Stomach smooth muscle (tissue), 2 donors: Measurements from ENCODE around the gene CNTNAP2.

ENCODE experiments used
- H3K27ac ChIP-seq: one replicate; pipeline ENCODE4 v1.7.0; 2013; ENCODE audit warnings: mild to moderate bottlenecking, low read length, inconsistent platforms
- H3K27me3 ChIP-seq, 2 donors: one replicate each; pipeline ENCODE4 v1.7.0; 2013; ENCODE audit warnings: low read length in 2 of 2; ENCODE audit not compliant: insufficient read depth in 2 of 2, control insufficient read depth in 1 of 2
- H3K36me3 ChIP-seq, 2 donors: one replicate each; pipeline ENCODE4 v1.7.0; 2013; ENCODE audit warnings: low read length in 2 of 2; ENCODE audit not compliant: control insufficient read depth in 2 of 2, insufficient read depth in 2 of 2
- H3K4me1 ChIP-seq: one replicate; pipeline ENCODE4 v1.7.0; 2013; ENCODE audit warnings: low read length; ENCODE audit not compliant: control insufficient read depth, insufficient read depth
- H3K4me3 ChIP-seq, 2 donors: one replicate each; pipeline ENCODE4 v1.7.0; 2013; ENCODE audit warnings: low read length in 2 of 2
- H3K9ac ChIP-seq, 2 donors: one replicate each; pipeline ENCODE4 v1.7.0; 2013; ENCODE audit warnings: low read length in 2 of 2, mild to moderate bottlenecking in 1 of 2
- H3K9me3 ChIP-seq, 2 donors: one replicate each; pipeline ENCODE4 v1.7.0; 2013; ENCODE audit warnings: low read length in 2 of 2; ENCODE audit not compliant: control insufficient read depth in 2 of 2
- donor health status: healthy.
- donor health status: Pancreatic carcinoma.

CNTNAP2 gene

GRCh38 chr7:147376192-147376591, 1259.6 kb downstream of the CNTNAP2 start:
- H3K27me3 ChIP-seq, result no peaks in the 10 kb centered on the region
- no peak overlapping the region for H3K27ac ChIP-seq
- H3K9ac ChIP-seq, result no peak overlapping the region
- H3K9me3 ChIP-seq, result no peaks in the 10 kb centered on the region
- H3K4me3 ChIP-seq, result no peak overlapping the region
- H3K36me3 ChIP-seq, result no peaks in the 10 kb centered on the region
- no peaks in the 10 kb centered on the region for H3K4me1 ChIP-seq

- no peaks in the 10 kb centered on the region for H3K27me3 ChIP-seq
- no peaks in the 10 kb centered on the region for H3K36me3 ChIP-seq
- no peak overlapping the region for H3K27ac ChIP-seq
- no peak overlapping the region for H3K9ac ChIP-seq
- no peaks in the 10 kb centered on the region for H3K9me3 ChIP-seq
- no peak overlapping the region for H3K4me3 ChIP-seq
- no peaks in the 10 kb centered on the region for H3K4me1 ChIP-seq
Measured at GRCh38 chr7:147380926-147381325, 1264.3 kb downstream of the CNTNAP2 start.

DNA sequence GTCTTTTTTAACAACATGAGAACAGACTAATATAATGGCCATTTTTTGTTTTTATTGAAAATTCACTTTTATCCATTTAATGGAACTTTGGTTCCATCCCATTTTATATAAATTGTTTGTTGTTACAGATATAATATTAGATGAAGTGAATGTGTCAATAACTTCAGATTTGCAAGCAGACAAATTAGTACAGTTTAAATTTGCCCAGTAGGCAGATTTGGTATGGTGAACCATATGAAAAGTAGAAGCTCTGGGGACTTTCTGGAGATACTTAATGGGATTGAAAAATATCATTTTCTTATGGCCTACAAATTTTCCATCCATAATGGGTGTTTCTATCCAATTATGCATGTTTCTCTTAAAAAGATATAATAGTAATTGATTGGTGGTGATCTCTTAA, 1277.7 kb downstream of the CNTNAP2 start:
- no peak overlapping the region for H3K9ac ChIP-seq
- peaks cover 5% of the 10 kb centered on the region in 2 donors for H3K9me3 ChIP-seq
- H3K4me3 ChIP-seq, result no peak overlapping the region
- no peaks in the 10 kb centered on the region for H3K4me1 ChIP-seq
- H3K36me3 ChIP-seq, result no peaks in the 10 kb centered on the region
- H3K27me3 ChIP-seq, result no peaks in the 10 kb centered on the region
- H3K27ac ChIP-seq, result no peak overlapping the region

DNA sequence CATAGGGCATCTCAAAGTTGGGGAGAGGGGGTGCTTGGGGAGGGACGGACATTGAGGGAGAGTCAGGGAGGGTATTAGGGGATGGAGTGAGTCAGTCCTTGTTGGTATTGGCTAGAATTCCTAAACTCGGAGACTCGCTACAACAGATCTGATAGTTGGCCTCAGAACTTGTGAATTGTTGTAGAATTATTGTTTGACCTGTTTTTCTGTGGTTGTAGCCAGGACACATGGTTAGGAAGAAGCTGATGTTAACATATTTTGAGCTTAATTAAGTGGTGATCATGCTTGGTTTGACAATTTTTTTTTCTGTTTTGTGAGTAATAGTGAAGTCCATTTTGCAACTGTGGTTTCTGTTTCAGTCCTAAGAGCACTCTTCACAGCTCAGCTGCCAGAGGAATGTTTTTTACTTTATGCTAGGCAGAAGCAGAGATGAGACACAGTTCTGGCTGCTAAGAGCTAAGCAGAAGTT, 1283.7 kb downstream of the CNTNAP2 start:
- Histone ChIP-seq H3K4me1 (no peaks in the 10 kb centered on the region), H3K27me3 (no peaks in the 10 kb centered on the region), H3K9ac (no peak overlapping the region), H3K27ac (no peak overlapping the region), H3K9me3 (no peaks in the 10 kb centered on the region), H3K36me3 (no peaks in the 10 kb centered on the region), H3K4me3 (no peak overlapping the region)

DNA sequence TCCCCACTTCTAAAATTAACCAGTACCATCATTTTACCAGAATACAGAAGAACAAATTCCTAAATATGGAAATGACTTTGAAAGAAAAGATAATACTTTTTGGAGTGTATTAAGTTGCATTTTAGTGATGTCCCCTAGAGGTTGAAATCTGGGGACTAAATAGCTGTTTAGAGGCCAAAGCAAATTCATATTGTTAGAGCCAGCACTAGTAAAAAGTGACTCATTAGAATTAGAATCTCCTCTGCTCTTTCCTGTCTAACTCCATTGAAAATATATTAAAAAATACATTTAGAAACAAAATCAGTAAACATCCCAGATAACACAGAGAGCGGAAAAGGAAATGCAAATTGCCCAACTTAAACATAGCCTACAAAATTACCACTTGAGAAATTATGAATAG, 1284.3 kb downstream of the CNTNAP2 start:
- no peak overlapping the region for H3K27ac ChIP-seq
- H3K4me1 ChIP-seq, result no peaks in the 10 kb centered on the region
- no peak overlapping the region for H3K9ac ChIP-seq
- no peaks in the 10 kb centered on the region for H3K36me3 ChIP-seq
- no peaks in the 10 kb centered on the region for H3K9me3 ChIP-seq
- H3K4me3 ChIP-seq, result no peak overlapping the region
- no peaks in the 10 kb centered on the region for H3K27me3 ChIP-seq

DNA sequence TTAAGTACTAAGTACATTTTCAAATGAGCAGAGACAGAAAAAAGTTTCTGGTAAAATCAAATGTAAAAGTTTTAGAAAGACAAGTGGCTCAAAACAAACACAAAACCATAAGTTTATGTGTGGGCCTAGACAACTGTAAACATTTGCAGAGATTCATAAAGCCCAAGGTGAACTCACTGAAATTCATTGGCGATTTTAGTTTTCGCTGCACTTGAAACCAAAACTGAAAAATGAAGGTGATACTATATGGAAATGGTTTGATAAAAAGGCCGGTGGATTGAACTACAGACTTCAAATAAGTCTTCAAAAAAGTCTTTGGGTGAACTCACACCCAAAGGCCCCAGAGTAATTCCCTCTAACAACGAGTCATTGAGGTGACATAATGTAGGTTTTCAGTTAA, 1289.0 kb downstream of the CNTNAP2 start:
- H3K27me3 ChIP-seq, result no peaks in the 10 kb centered on the region
- H3K27ac ChIP-seq, result no peak overlapping the region
- H3K4me1 ChIP-seq, result no peaks in the 10 kb centered on the region
- H3K36me3 ChIP-seq, result no peaks in the 10 kb centered on the region
- H3K4me3 ChIP-seq, result no peak overlapping the region
- no peaks in the 10 kb centered on the region for H3K9me3 ChIP-seq
- H3K9ac ChIP-seq, result no peak overlapping the region

- Histone ChIP-seq H3K27ac (no peak overlapping the region), H3K9ac (no peak overlapping the region), H3K9me3 (no peaks in the 10 kb centered on the region), H3K4me3 (no peak overlapping the region), H3K27me3 (no peaks in the 10 kb centered on the region), H3K4me1 (no peaks in the 10 kb centered on the region), H3K36me3 (no peaks in the 10 kb centered on the region)
Measured at GRCh38 chr7:147406521-147407135, 1290.0 kb downstream of the CNTNAP2 start.

DNA sequence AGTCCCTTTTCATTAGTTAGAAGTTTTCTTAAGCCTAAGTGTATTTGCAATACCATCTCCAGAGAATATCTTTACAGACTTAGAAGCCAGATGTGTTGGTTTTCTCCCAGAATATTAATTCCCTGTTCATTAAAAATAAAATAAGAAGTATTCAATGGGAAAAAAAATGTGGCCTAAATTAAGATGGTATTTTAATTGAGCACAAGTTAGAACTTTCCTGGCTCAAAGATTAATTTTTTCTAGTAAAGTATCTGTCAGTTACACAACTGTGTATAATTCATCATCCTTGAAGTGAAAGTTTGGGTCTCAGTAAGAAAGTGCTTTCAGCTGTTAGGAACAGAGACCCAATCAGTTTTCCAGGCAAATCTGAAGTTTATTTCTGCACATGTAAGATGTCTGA, 1294.5 kb downstream of the CNTNAP2 start:
- Histone ChIP-seq H3K27me3 (no peaks in the 10 kb centered on the region), H3K36me3 (no peaks in the 10 kb centered on the region), H3K4me3 (no peak overlapping the region)

GRCh38 chr7:147412109-147412508, 1295.5 kb downstream of the CNTNAP2 start:
- Histone ChIP-seq H3K4me1 (no peaks in the 10 kb centered on the region), H3K4me3 (no peak overlapping the region), H3K27me3 (no peaks in the 10 kb centered on the region), H3K27ac (no peak overlapping the region), H3K9me3 (no peaks in the 10 kb centered on the region), H3K36me3 (no peaks in the 10 kb centered on the region), H3K9ac (no peak overlapping the region)

More for the DNA sequence above, 1294.5 kb downstream of the CNTNAP2 start:
- Histone ChIP-seq H3K27ac (no peak overlapping the region), H3K4me1 (no peaks in the 10 kb centered on the region), H3K9me3 (no peaks in the 10 kb centered on the region), H3K9ac (no peak overlapping the region)

- Histone ChIP-seq H3K27ac (no peak overlapping the region), H3K9me3 (no peaks in the 10 kb centered on the region), H3K36me3 (no peaks in the 10 kb centered on the region), H3K27me3 (no peaks in the 10 kb centered on the region), H3K9ac (no peak overlapping the region), H3K4me3 (no peak overlapping the region), H3K4me1 (no peaks in the 10 kb centered on the region)
Measured at GRCh38 chr7:147412782-147413556, 1296.4 kb downstream of the CNTNAP2 start.

DNA sequence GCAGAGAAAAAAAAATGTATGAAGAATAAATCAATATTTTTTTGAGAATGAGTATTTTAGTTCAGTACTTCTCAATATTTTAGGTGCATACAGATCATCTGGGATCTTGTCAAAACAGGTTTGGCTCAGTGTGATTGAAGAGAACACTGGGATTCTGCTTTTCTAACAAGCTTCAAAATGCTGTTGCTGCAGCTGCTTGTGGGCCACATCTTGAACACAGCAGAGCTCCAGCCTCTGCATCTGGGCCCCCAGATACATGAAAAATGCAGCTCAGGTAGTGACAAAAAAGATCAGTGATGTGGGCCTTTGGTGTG, 1296.9 kb downstream of the CNTNAP2 start:
- Histone ChIP-seq H3K9ac (no peak overlapping the region), H3K27ac (no peak overlapping the region), H3K27me3 (no peaks in the 10 kb centered on the region), H3K36me3 (no peaks in the 10 kb centered on the region), H3K4me3 (no peak overlapping the region), H3K4me1 (no peaks in the 10 kb centered on the region), H3K9me3 (no peaks in the 10 kb centered on the region)
